ENCODE results near the gene ZP3. TPM values are rescaled to one million over a fixed set of nuclear protein-coding genes. Genes with fewer than 3 reads are reported as not detected.
"Not testable (repeated sequence)": the region's sequence is repeated elsewhere in the genome, so short reads cannot be mapped to it uniquely, and the experiment has no call there.

ZP3 gene
- polyA plus RNA-seq, 1 donor (not counting 4 experiments of a cell fraction or from before 2014, with no cell fraction given): 6.9 TPM

DNA sequence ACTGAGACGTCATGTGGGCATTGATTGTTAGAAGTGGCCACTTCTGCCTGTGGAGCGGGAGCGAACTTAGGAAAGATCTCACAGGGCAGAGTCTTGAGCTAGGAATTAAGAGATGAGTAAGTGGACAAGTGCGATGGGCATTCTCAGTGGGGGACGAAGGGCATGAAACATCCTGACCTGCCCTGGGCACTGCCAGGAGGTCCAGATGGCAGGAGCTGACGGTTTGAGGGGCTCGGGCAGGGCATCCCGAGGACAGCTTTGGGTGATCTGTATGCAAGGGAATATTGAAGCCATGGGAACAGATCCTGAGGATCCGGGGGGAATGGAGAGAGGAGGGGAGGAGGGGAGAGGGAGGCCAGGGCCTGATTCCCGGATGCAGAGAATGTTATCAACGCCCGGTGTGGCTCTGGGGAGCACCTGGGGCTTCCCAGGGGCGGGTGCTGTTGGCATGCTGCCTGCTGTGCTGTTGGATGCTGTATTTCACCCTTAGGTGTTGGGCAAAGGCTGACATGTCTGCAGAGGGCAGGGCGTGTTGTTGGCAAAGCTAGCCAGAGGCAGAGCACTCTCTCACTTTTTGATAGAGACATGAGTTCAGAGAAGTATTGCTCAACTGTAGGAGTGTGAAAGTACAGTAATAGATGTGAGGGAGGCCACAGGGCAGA, 43.1 kb downstream of the ZP3 start:
- H3K4me1 ChIP-seq (ENCODE audit: control insufficient read depth, extremely low read depth, insufficient read depth, low read length); H3K27me3 ChIP-seq (ENCODE audit: control insufficient read depth, extremely low read depth, insufficient read depth, low read length); dilution Hi-C loops (cut with MboI; ENCODE audit: extremely low pct_ligation_motif_present, low sequenced_read_pairs); H3K9me1 ChIP-seq (ENCODE audit: control insufficient read depth, extremely low read depth, insufficient read depth, low read length); H3K4me3 ChIP-seq (ENCODE audit: control insufficient read depth in 2 of 3, extremely low read depth in 1 of 3, insufficient read depth in 2 of 3, low read depth in 1 of 3, low read length in 3 of 3); H4K20me1 ChIP-seq (ENCODE audit: control insufficient read depth, extremely low read depth, insufficient read depth, low read length); H2AFZ ChIP-seq (ENCODE audit: control insufficient read depth, low read length); H3K9me3 ChIP-seq (ENCODE audit: control insufficient read depth, low read depth, low read length); DNase-seq (ENCODE audit: low read depth, low spot score); H3K36me3 ChIP-seq (ENCODE audit: control insufficient read depth in 2 of 2, extremely low read depth in 1 of 2, insufficient read depth in 2 of 2, low read length in 2 of 2): not testable (repeated sequence)
- peak overlapping the region; percentile 62 for H3K9ac ChIP-seq (ENCODE audit: control insufficient read depth, extremely low read depth, insufficient read depth, low read length)
- peak; percentile 95 for FAIRE-seq
- peak overlapping the region; percentile 32 for H3K4me2 ChIP-seq (ENCODE audit: control insufficient read depth, extremely low read depth, insufficient read depth, low read depth, low read length)
- H3K79me2 ChIP-seq (ENCODE audit: control insufficient read depth, insufficient read depth, low read length): peaks cover 20% of the 10 kb centered on the region
- H3K27ac ChIP-seq (ENCODE audit: control insufficient read depth, insufficient read depth, low read length): peak overlapping the region; percentile 69

DNA sequence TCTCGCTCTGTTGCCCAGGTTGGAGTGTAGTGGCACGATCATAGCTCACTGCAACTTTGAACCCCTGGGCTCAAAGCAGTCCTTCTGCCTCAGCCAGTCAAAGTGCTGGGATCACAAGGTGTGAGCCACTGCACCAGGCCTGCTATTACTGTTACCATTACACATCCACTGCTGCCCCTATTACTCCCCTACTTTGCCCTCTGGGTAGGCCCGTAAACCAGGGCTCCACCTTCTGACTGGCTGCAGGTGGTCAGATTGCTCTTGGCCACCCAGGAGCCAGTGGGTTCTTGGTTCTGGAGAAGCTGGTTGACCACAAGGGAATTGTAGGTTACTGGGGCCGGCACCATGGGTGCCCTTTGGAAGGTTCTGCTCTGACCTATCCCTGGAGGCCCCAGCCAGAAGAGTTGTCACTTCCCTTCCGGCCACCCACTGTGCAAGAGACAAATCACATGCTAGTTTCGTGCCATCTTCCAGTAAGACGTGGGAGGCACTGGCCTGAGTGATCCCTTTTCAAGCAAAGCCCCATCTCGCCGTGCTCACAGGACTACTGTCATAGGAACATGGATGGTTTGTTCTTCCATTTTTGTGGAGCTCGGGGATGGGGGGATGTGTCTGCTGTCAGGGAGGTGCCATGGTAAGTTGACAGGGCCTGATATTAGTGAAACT, 46.9 kb downstream of the ZP3 start:
- H3K4me1 ChIP-seq (ENCODE audit: control insufficient read depth, extremely low read depth, insufficient read depth, low read length): peaks cover 11% of the 10 kb centered on the region
- H3K9me3 ChIP-seq (ENCODE audit: control insufficient read depth, low read depth, low read length); DNase-seq (ENCODE audit: low read depth, low spot score); H3K4me2 ChIP-seq (ENCODE audit: control insufficient read depth, extremely low read depth, insufficient read depth, low read depth, low read length); H3K27me3 ChIP-seq (ENCODE audit: control insufficient read depth, extremely low read depth, insufficient read depth, low read length); H3K9ac ChIP-seq (ENCODE audit: control insufficient read depth, extremely low read depth, insufficient read depth, low read length); H3K79me2 ChIP-seq (ENCODE audit: control insufficient read depth, insufficient read depth, low read length); H3K4me3 ChIP-seq (ENCODE audit: control insufficient read depth in 2 of 3, extremely low read depth in 1 of 3, insufficient read depth in 2 of 3, low read depth in 1 of 3, low read length in 3 of 3); dilution Hi-C loops (cut with MboI; ENCODE audit: extremely low pct_ligation_motif_present, low sequenced_read_pairs); H3K27ac ChIP-seq (ENCODE audit: control insufficient read depth, insufficient read depth, low read length); H2AFZ ChIP-seq (ENCODE audit: control insufficient read depth, low read length); H3K36me3 ChIP-seq (ENCODE audit: control insufficient read depth in 2 of 2, extremely low read depth in 1 of 2, insufficient read depth in 2 of 2, low read length in 2 of 2); H3K9me1 ChIP-seq (ENCODE audit: control insufficient read depth, extremely low read depth, insufficient read depth, low read length); FAIRE-seq; H4K20me1 ChIP-seq (ENCODE audit: control insufficient read depth, extremely low read depth, insufficient read depth, low read length): not testable (repeated sequence)

DNA sequence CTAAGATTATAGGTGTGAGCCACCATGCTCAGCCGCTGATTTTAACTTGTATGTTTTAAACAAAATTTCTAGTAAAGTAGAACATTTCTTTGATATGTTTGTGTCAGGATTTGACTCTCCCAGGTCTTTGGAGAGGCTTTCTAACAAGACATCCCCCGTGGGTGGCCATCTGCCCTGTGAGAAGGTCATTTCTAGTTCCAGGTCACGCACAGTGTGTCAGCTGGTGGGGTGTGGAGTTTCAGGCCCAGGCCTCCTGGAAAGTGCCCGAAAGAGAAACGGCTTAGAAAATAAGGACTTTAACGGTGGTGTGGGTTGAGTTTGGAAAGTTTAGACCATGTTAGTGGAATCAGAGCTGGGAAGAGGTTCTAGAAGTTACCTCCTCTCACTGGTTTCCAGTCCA, 48.3 kb downstream of the ZP3 start:
- H3K4me1 ChIP-seq (ENCODE audit: control insufficient read depth, extremely low read depth, insufficient read depth, low read length); H3K4me2 ChIP-seq (ENCODE audit: control insufficient read depth, extremely low read depth, insufficient read depth, low read depth, low read length); H3K27ac ChIP-seq (ENCODE audit: control insufficient read depth, insufficient read depth, low read length); H4K20me1 ChIP-seq (ENCODE audit: control insufficient read depth, extremely low read depth, insufficient read depth, low read length); H3K9ac ChIP-seq (ENCODE audit: control insufficient read depth, extremely low read depth, insufficient read depth, low read length); H3K9me1 ChIP-seq (ENCODE audit: control insufficient read depth, extremely low read depth, insufficient read depth, low read length); H3K27me3 ChIP-seq (ENCODE audit: control insufficient read depth, extremely low read depth, insufficient read depth, low read length); H2AFZ ChIP-seq (ENCODE audit: control insufficient read depth, low read length); DNase-seq (ENCODE audit: low read depth, low spot score); FAIRE-seq; H3K4me3 ChIP-seq (ENCODE audit: control insufficient read depth in 2 of 3, extremely low read depth in 1 of 3, insufficient read depth in 2 of 3, low read depth in 1 of 3, low read length in 3 of 3); H3K79me2 ChIP-seq (ENCODE audit: control insufficient read depth, insufficient read depth, low read length); H3K36me3 ChIP-seq (ENCODE audit: control insufficient read depth in 2 of 2, extremely low read depth in 1 of 2, insufficient read depth in 2 of 2, low read length in 2 of 2); H3K9me3 ChIP-seq (ENCODE audit: control insufficient read depth, low read depth, low read length); dilution Hi-C loops (cut with MboI; ENCODE audit: extremely low pct_ligation_motif_present, low sequenced_read_pairs): not testable (repeated sequence)

DNA sequence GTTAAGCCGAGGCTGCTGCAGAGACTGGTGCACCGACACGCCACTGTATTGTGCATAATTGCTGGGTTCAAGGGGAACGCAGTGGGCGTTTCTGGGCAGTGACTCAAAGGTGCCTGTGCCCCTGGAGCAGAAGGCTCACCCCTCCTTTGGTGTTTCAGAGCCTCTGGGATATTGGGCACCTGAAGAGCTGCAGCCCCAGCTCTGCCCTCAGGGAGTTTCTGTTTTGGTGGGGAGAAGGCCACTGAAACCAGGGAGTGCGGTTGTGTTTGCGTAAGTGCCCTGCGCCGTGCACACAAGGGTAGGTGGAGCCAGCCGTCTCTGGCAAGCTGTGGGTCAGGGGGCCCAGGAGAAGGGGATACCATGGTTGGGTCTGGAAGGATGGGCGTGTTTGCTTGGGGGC, 51.5 kb downstream of the ZP3 start:
- FAIRE-seq; H3K9me3 ChIP-seq (ENCODE audit: control insufficient read depth, low read depth, low read length); H3K4me1 ChIP-seq (ENCODE audit: control insufficient read depth, extremely low read depth, insufficient read depth, low read length); H3K27me3 ChIP-seq (ENCODE audit: control insufficient read depth, extremely low read depth, insufficient read depth, low read length); H3K79me2 ChIP-seq (ENCODE audit: control insufficient read depth, insufficient read depth, low read length); H2AFZ ChIP-seq (ENCODE audit: control insufficient read depth, low read length); H4K20me1 ChIP-seq (ENCODE audit: control insufficient read depth, extremely low read depth, insufficient read depth, low read length); H3K36me3 ChIP-seq (ENCODE audit: control insufficient read depth in 2 of 2, extremely low read depth in 1 of 2, insufficient read depth in 2 of 2, low read length in 2 of 2); H3K4me3 ChIP-seq (ENCODE audit: control insufficient read depth in 2 of 3, extremely low read depth in 1 of 3, insufficient read depth in 2 of 3, low read depth in 1 of 3, low read length in 3 of 3); H3K9ac ChIP-seq (ENCODE audit: control insufficient read depth, extremely low read depth, insufficient read depth, low read length); dilution Hi-C loops (cut with MboI; ENCODE audit: extremely low pct_ligation_motif_present, low sequenced_read_pairs); DNase-seq (ENCODE audit: low read depth, low spot score); H3K9me1 ChIP-seq (ENCODE audit: control insufficient read depth, extremely low read depth, insufficient read depth, low read length); H3K4me2 ChIP-seq (ENCODE audit: control insufficient read depth, extremely low read depth, insufficient read depth, low read depth, low read length): not testable (repeated sequence)
- peak overlapping the region; percentile 81 for H3K27ac ChIP-seq (ENCODE audit: control insufficient read depth, insufficient read depth, low read length)
